HepG2 (cell line): ENCODE results near the gene THY1. TPM values are rescaled to one million over a fixed set of nuclear protein-coding genes. Genes with fewer than 3 reads are reported as not detected.

ENCODE experiments used
- FOSL1 ChIP-seq: sonication (generic); formaldehyde crosslinking; IDR thresholded peaks from 2 replicates; pipeline ENCODE4 v1.9.0; 2021; ENCODE audit warnings: missing genetic modification reagents, borderline replicate concordance
- HMG20B ChIP-seq: conservative IDR thresholded peaks from 2 replicates; pipeline ENCODE4 v1.6.1; 2016; ENCODE audit warnings: missing genetic modification reagents, missing compliant biosample characterization
- MAZ ChIP-seq, 2 experiments: sonication (generic) in 1 of 2; formaldehyde crosslinking in 1 of 2; IDR thresholded peaks; 2 replicates each; pipeline versions ENCODE4 v1.5.0 to v1.6.1; 2012 to 2020; ENCODE audit warnings: low read depth in 2 of 2, mild to moderate bottlenecking in 2 of 2, borderline replicate concordance in 1 of 2, improper control_type of control experiment in 1 of 2, low read length in 1 of 2, missing genetic modification reagents in 1 of 2, moderate library complexity in 1 of 2
- SIN3B ChIP-seq: fragments of 150-350 bp; IDR thresholded peaks from 2 replicates; pipeline ENCODE4 v1.6.1; 2014; ENCODE audit warnings: low read length
- SKI ChIP-seq: fragments of 450-650 bp; IDR thresholded peaks from one replicate; pipeline ENCODE4 v1.6.1; 2018; ENCODE audit warnings: mild to moderate bottlenecking; ENCODE audit not compliant: partially characterized antibody
- SOX6 ChIP-seq, 2 experiments: fragments of 450-650 bp in 1 of 2; sonication (generic) in 1 of 2; formaldehyde crosslinking in 1 of 2; IDR thresholded peaks; 2 replicates each; pipeline versions ENCODE4 v1.4.0 to v1.6.1; 2017 to 2020; ENCODE audit warnings: antibody characterized with exemption in 1 of 2, mild to moderate bottlenecking in 1 of 2, missing genetic modification reagents in 1 of 2
- TOPORS ChIP-seq: sonication (generic); formaldehyde crosslinking; IDR thresholded peaks from 2 replicates; pipeline ENCODE4 v1.8.0; 2023; ENCODE audit warnings: mild to moderate bottlenecking, missing genetic modification reagents
- ZFP36L1 ChIP-seq: sonication (generic); formaldehyde crosslinking; IDR thresholded peaks from 2 replicates; pipeline ENCODE4 v1.8.0; 2022; ENCODE audit warnings: mild to moderate bottlenecking, missing genetic modification reagents, moderate library complexity
- ZNF510 ChIP-seq: sonication (generic); formaldehyde crosslinking; IDR thresholded peaks from 2 replicates; pipeline ENCODE4 v1.4.0; 2020; ENCODE audit warnings: low read depth, mild to moderate bottlenecking, missing genetic modification reagents
- ZNF577 ChIP-seq: sonication (generic); formaldehyde crosslinking; IDR thresholded peaks from 2 replicates; pipeline ENCODE4 v1.4.0; 2020; ENCODE audit warnings: mild to moderate bottlenecking, low read depth, missing genetic modification reagents, borderline replicate concordance
- ZNF598 ChIP-seq: sonication (generic); formaldehyde crosslinking; IDR thresholded peaks from 2 replicates; pipeline ENCODE4 v1.5.1; 2020; ENCODE audit warnings: mild to moderate bottlenecking, missing genetic modification reagents, borderline replicate concordance
- ZNF773 ChIP-seq: sonication (generic); formaldehyde crosslinking; IDR thresholded peaks from 2 replicates; pipeline ENCODE4 v1.4.0; 2020; ENCODE audit warnings: missing genetic modification reagents, borderline replicate concordance
- ZNF777 ChIP-seq: sonication (generic); formaldehyde crosslinking; IDR thresholded peaks from 2 replicates; pipeline ENCODE4 v1.4.0; 2020; ENCODE audit warnings: missing genetic modification reagents
- ZSCAN12 ChIP-seq: sonication (generic); formaldehyde crosslinking; IDR thresholded peaks from 2 replicates; pipeline ENCODE4 v1.9.0; 2021; ENCODE audit warnings: mild to moderate bottlenecking, missing genetic modification reagents
- polyA plus RNA-seq, 8 experiments: library from polyadenylated mRNA; depleted of rRNA in 3 of 8; stranded (reverse) in 7 of 8; unstranded in 1 of 8; fragments of >200 nt; fragmentation: Illumina TruSeq in 4 of 8; extraction: Trizol in 4 of 8; gene quantifications; 2 replicates each; pipeline versions ENCODE4 v1.2.1 to v1.2.3, GENCODE V29; 2011 to 2016; ENCODE audit warnings: low read depth in 4 of 8, missing spikeins in 1 of 8, mixed read lengths in 1 of 8; ENCODE audit not compliant: insufficient read depth in 1 of 8
- total RNA-seq, 5 experiments: library from RNA; depleted of rRNA; stranded (reverse); fragments of >200 nt; fragmentation: Illumina TruSeq; extraction: Trizol; gene quantifications; 2 replicates each; pipeline ENCODE4 v1.2.3, GENCODE V29; 2016; ENCODE audit warnings: low read depth in 1 of 5
- TF ChIP-seq, protein P1 (sequence below): sonication (generic); formaldehyde crosslinking; IDR thresholded peaks from 2 replicates; pipeline ENCODE4 v1.4.0; 2020; ENCODE audit warnings: mild to moderate bottlenecking, missing genetic modification reagents
- TF ChIP-seq, protein P2 (sequence below): sonication (generic); formaldehyde crosslinking; IDR thresholded peaks from 2 replicates; pipeline ENCODE4 v1.4.0; 2020; ENCODE audit warnings: missing genetic modification reagents, borderline replicate concordance
- TF ChIP-seq, protein P3 (sequence below): sonication (generic); formaldehyde crosslinking; IDR thresholded peaks from 2 replicates; pipeline ENCODE4 v1.4.0; 2020; ENCODE audit warnings: missing genetic modification reagents

THY1 gene
- total and polyA plus RNA-seq, 2 of the 13 experiments (the other 11 are each of a cell fraction or from before 2014, with no cell fraction given), result not detected

DNA sequence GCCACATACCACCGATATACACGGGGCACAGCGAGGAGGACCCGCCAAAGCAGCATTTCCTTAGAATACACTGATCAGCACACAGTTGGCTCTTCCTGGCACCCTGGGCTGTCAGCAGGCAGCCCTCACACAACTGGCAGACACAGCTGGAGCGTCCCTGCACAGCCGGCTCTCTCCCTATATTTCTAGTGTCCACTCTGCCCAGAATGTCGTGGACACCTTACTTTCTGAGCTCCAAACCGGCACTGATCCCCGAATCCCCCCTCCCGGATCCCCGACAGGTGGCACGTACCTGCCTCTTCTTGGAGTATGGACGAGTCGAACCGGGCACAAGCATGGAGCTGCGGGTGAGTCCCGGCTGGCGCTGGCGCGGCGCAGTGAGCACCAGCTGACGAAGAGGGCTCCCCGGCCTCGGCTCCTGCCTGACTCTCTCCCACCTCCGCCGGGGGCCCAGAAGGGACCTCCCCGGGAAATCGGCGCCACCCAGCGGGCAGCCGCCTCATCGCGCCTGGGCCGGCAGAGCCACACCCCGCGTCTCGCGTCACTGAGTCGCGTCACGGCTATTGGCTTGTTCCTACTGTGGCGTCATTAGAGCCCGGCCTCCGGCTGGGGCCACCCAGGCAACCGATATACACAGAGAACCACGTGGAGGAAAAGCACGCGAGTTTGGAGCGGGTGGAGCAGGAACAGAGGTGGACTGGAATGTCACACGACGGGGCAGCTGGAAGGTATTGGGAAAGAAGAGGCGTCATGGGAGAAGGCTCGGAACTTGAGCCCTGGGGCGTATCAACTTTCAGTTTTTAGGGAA is 41.6 kb downstream of the THY1 start, which contains the start of gene USP2 (continued):
- peak; percentile 72; the same call in 1 of the 2 replicates for TF ChIP-seq HMG20B
- 0 out of 2 replicates have a peak, but pooled peaks have one; percentile 43 for TF ChIP-seq SIN3B
- no peak for TF ChIP-seq SOX6 (IDR thresholded peaks at IDR 0.05)
- TF ChIP-seq SOX6 (CRISPR knock-in tag; IDR thresholded peaks at IDR 0.05), result peak; percentile 36; the same call in 1 of the 2 replicates
- TF ChIP-seq ZNF510, result no peak
- TF ChIP-seq MAZ (IDR thresholded peaks at IDR 0.05; ENCODE audit: borderline replicate concordance, low read depth, low read length), result peak; percentile 87
- peak; percentile 95 for TF ChIP-seq MAZ (CRISPR knock-in tag; IDR thresholded peaks at IDR 0.05; ENCODE audit: low read depth)
- TF ChIP-seq SKI, result peak; percentile 36
- TF ChIP-seq FOSL1 (CRISPR knock-in tag), result no peak
- TF ChIP-seq, protein P1, sequence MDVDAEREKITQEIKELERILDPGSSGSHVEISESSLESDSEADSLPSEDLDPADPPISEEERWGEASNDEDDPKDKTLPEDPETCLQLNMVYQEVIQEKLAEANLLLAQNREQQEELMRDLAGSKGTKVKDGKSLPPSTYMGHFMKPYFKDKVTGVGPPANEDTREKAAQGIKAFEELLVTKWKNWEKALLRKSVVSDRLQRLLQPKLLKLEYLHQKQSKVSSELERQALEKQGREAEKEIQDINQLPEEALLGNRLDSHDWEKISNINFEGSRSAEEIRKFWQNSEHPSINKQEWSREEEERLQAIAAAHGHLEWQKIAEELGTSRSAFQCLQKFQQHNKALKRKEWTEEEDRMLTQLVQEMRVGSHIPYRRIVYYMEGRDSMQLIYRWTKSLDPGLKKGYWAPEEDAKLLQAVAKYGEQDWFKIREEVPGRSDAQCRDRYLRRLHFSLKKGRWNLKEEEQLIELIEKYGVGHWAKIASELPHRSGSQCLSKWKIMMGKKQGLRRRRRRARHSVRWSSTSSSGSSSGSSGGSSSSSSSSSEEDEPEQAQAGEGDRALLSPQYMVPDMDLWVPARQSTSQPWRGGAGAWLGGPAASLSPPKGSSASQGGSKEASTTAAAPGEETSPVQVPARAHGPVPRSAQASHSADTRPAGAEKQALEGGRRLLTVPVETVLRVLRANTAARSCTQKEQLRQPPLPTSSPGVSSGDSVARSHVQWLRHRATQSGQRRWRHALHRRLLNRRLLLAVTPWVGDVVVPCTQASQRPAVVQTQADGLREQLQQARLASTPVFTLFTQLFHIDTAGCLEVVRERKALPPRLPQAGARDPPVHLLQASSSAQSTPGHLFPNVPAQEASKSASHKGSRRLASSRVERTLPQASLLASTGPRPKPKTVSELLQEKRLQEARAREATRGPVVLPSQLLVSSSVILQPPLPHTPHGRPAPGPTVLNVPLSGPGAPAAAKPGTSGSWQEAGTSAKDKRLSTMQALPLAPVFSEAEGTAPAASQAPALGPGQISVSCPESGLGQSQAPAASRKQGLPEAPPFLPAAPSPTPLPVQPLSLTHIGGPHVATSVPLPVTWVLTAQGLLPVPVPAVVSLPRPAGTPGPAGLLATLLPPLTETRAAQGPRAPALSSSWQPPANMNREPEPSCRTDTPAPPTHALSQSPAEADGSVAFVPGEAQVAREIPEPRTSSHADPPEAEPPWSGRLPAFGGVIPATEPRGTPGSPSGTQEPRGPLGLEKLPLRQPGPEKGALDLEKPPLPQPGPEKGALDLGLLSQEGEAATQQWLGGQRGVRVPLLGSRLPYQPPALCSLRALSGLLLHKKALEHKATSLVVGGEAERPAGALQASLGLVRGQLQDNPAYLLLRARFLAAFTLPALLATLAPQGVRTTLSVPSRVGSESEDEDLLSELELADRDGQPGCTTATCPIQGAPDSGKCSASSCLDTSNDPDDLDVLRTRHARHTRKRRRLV (CRISPR knock-in tag), result no peak
- TF ChIP-seq ZNF577 (CRISPR knock-in tag), result no peak
- TF ChIP-seq, protein P2, sequence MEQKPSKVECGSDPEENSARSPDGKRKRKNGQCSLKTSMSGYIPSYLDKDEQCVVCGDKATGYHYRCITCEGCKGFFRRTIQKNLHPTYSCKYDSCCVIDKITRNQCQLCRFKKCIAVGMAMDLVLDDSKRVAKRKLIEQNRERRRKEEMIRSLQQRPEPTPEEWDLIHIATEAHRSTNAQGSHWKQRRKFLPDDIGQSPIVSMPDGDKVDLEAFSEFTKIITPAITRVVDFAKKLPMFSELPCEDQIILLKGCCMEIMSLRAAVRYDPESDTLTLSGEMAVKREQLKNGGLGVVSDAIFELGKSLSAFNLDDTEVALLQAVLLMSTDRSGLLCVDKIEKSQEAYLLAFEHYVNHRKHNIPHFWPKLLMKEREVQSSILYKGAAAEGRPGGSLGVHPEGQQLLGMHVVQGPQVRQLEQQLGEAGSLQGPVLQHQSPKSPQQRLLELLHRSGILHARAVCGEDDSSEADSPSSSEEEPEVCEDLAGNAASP (CRISPR knock-in tag), result no peak; the same call in 1 of the 2 replicates
- peak; percentile 49 for TF ChIP-seq ZNF777 (CRISPR knock-in tag)
- TF ChIP-seq ZFP36L1 (CRISPR knock-in tag), result 0 out of 2 replicates have a peak, but pooled peaks have one; percentile 45
- 0 out of 2 replicates have a peak, but pooled peaks have one; percentile 14 for TF ChIP-seq ZNF773 (CRISPR knock-in tag)
- TF ChIP-seq TOPORS (CRISPR knock-in tag), result 0 out of 2 replicates have a peak, but pooled peaks have one; percentile 54
- 0 out of 2 replicates have a peak, but pooled peaks have one; percentile 22 for TF ChIP-seq ZSCAN12 (CRISPR knock-in tag)
- TF ChIP-seq, protein P3, sequence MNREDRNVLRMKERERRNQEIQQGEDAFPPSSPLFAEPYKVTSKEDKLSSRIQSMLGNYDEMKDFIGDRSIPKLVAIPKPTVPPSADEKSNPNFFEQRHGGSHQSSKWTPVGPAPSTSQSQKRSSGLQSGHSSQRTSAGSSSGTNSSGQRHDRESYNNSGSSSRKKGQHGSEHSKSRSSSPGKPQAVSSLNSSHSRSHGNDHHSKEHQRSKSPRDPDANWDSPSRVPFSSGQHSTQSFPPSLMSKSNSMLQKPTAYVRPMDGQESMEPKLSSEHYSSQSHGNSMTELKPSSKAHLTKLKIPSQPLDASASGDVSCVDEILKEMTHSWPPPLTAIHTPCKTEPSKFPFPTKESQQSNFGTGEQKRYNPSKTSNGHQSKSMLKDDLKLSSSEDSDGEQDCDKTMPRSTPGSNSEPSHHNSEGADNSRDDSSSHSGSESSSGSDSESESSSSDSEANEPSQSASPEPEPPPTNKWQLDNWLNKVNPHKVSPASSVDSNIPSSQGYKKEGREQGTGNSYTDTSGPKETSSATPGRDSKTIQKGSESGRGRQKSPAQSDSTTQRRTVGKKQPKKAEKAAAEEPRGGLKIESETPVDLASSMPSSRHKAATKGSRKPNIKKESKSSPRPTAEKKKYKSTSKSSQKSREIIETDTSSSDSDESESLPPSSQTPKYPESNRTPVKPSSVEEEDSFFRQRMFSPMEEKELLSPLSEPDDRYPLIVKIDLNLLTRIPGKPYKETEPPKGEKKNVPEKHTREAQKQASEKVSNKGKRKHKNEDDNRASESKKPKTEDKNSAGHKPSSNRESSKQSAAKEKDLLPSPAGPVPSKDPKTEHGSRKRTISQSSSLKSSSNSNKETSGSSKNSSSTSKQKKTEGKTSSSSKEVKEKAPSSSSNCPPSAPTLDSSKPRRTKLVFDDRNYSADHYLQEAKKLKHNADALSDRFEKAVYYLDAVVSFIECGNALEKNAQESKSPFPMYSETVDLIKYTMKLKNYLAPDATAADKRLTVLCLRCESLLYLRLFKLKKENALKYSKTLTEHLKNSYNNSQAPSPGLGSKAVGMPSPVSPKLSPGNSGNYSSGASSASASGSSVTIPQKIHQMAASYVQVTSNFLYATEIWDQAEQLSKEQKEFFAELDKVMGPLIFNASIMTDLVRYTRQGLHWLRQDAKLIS (CRISPR knock-in tag), result 0 out of 2 replicates have a peak, but pooled peaks have one; percentile 73
- peak; percentile 47; the same call in 1 of the 2 replicates for TF ChIP-seq ZNF598
